Cardiac muscle cell (in vitro differentiated cells and primary cell): ENCODE data around the gene TRIM45. TPM values are rescaled to one million over a fixed set of nuclear protein-coding genes. Genes with fewer than 3 reads are reported as not detected.

Source experiments
- DNase-seq, 2 donors: peaks; one replicate each; pipeline versions ENCODE4 v3.0.0 to v3.0.0-alpha.2; 2010 to 2017; ENCODE audit warnings: low read depth in 1 of 2, low spot score in 1 of 2
- H3K27ac ChIP-seq: fragments of 200-600 bp; sonication (generic); 2 replicates; pipeline ENCODE4 v1.5.1; 2016
- H3K27me3 ChIP-seq: fragments of 200-600 bp; sonication (generic); 2 replicates; pipeline ENCODE4 v1.6.0; 2016; ENCODE audit warnings: control low read depth
- H3K36me3 ChIP-seq: fragments of 200-600 bp; sonication (generic); 2 replicates; pipeline ENCODE4 v1.5.1; 2016; ENCODE audit warnings: control low read depth
- H3K4me1 ChIP-seq: fragments of 200-600 bp; sonication (generic); 2 replicates; pipeline ENCODE4 v1.8.1; 2017; ENCODE audit warnings: low read depth, mild to moderate bottlenecking, mixed run types
- H3K4me3 ChIP-seq: fragments of 200-600 bp; sonication (generic); 2 replicates; pipeline ENCODE4 v1.5.1; 2016; ENCODE audit warnings: mild to moderate bottlenecking
- H3K9me3 ChIP-seq: fragments of 200-600 bp; sonication (generic); 2 replicates; pipeline ENCODE4 v1.5.1; 2017; ENCODE audit warnings: low read depth, mild to moderate bottlenecking, control low read depth
- CTCF ChIP-seq: IDR thresholded peaks from 2 replicates; pipeline ENCODE4 v1.5.1; 2012; ENCODE audit warnings: low read depth, mild to moderate bottlenecking, low read length
- polyA plus RNA-seq: library from polyadenylated mRNA; unstranded; fragments of >200 nt; fragmentation: Nextera tagmentation; extraction: Ambion mirVana; gene quantifications from 2 replicates; pipeline ENCODE4 v1.2.1, GENCODE V29; 2016
- total RNA-seq: library from RNA; depleted of rRNA; stranded (reverse); fragments of >200 nt; gene quantifications from 2 replicates; pipeline ENCODE4 v1.2.3, GENCODE V29; 2016

The TRIM45 gene
- total and polyA plus RNA-seq, 2 experiments from 2014 or later, result 17.2 to 21.5 TPM

DNA sequence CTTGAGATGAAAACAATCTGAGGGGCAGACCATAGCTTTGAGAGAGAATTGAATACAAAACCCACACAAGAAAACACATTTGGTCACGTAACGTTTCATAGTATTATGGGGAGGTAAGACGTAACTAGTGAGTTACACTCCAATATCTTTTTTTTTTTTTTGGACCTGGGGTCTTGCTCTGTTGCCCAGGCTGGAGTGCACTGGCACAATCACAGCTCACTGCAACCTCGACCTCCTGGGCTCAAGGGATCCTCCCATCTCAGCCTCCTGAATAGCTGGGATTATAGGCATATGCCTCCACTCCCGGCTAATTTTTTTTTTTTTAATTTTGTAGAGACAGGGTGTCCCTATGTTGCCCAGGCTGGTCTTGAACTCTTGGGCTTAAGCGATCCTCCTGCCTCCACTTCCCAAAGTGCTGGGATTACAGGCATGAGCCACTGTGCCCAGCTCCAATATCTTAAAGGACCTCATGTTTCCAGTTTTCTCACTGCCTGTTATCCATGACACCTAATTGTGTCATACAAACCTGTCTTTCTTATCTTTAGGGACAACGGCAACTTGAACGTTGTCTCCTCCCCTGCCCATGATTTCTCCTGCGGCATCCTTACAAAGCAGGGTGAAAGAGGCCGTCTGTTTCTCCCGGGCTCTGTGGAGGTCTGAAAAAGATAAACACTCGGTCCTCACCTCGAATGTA is 5.3 kb downstream of the TRIM45 start:
- DNase-seq, result no peak
- Histone ChIP-seq H3K9me3 (no peaks in the 10 kb centered on the region), H3K4me3 (no peak overlapping the region), H3K4me1 (peaks cover 18% of the 10 kb centered on the region), H3K27ac (no peak overlapping the region), H3K36me3 (no peaks in the 10 kb centered on the region), H3K27me3 (no peaks in the 10 kb centered on the region)
- no peak for TF ChIP-seq CTCF

DNA sequence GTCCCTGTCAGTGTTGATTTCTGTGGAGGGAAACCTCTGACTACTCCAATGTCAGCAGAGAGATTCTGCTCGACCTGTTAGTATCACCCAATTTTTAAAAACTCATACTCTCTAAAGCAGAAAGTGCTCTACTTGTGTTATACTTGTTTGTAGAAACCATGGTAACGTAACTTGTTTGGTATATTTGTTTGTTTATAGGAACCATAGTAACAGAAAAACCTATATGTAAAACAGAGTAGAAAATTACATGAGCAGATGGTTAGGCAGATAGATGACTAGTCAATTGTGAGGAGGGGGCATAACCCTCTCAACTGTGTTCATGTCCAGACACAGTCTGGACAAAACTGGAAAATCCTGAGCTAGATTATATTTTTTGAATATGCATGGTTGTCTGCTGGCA is 6.7 kb downstream of the TRIM45 start:
- no peaks in the 10 kb centered on the region for H3K9me3 ChIP-seq
- H3K27me3 ChIP-seq, result no peaks in the 10 kb centered on the region
- no peak overlapping the region for H3K4me3 ChIP-seq
- peaks cover 13% of the 10 kb centered on the region for H3K4me1 ChIP-seq
- H3K36me3 ChIP-seq, result no peaks in the 10 kb centered on the region
- H3K27ac ChIP-seq, result no peak overlapping the region
- TF ChIP-seq CTCF, result no peak
- no peak for DNase-seq

DNA sequence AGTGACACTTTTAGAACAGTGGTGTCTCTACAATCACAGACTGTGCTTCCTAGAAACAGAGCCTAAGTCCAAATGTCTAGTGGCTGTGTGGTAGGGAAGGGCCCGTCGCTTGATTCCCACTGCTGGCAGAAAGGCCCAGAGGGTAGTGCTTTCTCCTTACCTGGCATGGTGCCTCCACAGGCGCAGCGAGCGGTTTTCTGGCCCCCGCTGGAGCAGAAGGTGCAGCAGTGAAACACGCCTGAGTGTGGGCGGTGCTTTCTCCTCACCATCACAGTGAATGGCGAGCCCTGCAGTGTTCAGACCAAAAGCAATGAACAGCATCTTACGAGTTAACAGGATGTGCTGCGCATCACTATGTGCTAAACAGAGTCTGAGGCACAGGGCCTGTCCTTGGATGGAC is 8.3 kb downstream of the TRIM45 start:
- Histone ChIP-seq H3K9me3 (no peaks in the 10 kb centered on the region), H3K4me1 (peaks cover 13% of the 10 kb centered on the region), H3K36me3 (no peaks in the 10 kb centered on the region), H3K27ac (no peak overlapping the region), H3K27me3 (no peaks in the 10 kb centered on the region), H3K4me3 (no peak overlapping the region)
- no peak for TF ChIP-seq CTCF
- DNase-seq, result no peak

DNA sequence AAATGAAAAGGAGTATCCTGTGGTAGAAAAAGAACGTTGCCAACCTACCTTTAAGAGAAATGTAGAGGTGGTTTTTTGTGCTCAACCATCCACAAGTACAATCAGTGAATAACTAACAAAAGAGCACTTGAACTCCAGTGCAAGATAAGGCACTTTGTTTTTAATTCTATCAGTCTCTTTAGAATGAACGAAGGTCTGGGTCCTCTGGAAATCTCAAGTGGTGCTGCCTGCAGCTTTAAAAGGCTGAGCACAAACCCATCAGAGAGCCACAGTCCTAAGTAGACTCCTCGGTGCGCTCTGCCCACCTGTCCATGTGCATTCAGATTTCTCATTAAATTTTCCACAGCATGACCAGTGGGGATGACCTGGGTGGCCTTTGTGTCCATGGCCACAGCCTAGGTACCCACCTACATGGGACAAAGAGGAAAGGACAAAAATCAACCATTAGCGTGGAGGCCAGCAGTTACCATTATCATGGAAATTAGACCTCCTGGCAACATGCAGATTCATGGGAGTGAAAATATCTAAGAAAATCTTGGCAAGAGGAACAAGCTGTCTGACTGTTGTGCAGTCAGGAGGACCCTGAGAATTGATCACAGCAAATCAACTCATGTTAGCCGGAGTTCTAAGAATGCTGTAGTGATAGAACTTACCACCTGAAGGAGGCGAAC is 9.4 kb downstream of the TRIM45 start:
- no peak overlapping the region for H3K4me3 ChIP-seq
- H3K4me1 ChIP-seq, result peaks cover 13% of the 10 kb centered on the region
- DNase-seq, result peak in 1 of 2 donors; percentile 75
- no peaks in the 10 kb centered on the region for H3K9me3 ChIP-seq
- H3K36me3 ChIP-seq, result no peaks in the 10 kb centered on the region
- TF ChIP-seq CTCF, result no peak
- H3K27me3 ChIP-seq, result no peaks in the 10 kb centered on the region
- H3K27ac ChIP-seq, result no peak overlapping the region

- TF ChIP-seq CTCF, result no peak
- Histone ChIP-seq H3K9me3 (no peaks in the 10 kb centered on the region), H3K27ac (no peak overlapping the region), H3K36me3 (no peaks in the 10 kb centered on the region), H3K4me1 (peaks cover 13% of the 10 kb centered on the region), H3K4me3 (no peak overlapping the region), H3K27me3 (no peaks in the 10 kb centered on the region)
- no peak for DNase-seq
Measured at GRCh38 chr1:117110774-117111173, 10.8 kb downstream of the TRIM45 start.
